Left hindlimb (tissue), 1 donor: ENCODE measurements around the gene GRIK4.

Experiments
- DNase-seq: peaks from one replicate; pipeline ENCODE4 v3.0.0-alpha.2; 2018

GRIK4 gene

GRCh38 chr11:120894202-120894985 is 382.8 kb downstream of the GRIK4 start:
- DNase-seq = no peak

GRCh38 chr11:120896687-120897086 is 385.1 kb downstream of the GRIK4 start:
- DNase-seq = no peak

DNA sequence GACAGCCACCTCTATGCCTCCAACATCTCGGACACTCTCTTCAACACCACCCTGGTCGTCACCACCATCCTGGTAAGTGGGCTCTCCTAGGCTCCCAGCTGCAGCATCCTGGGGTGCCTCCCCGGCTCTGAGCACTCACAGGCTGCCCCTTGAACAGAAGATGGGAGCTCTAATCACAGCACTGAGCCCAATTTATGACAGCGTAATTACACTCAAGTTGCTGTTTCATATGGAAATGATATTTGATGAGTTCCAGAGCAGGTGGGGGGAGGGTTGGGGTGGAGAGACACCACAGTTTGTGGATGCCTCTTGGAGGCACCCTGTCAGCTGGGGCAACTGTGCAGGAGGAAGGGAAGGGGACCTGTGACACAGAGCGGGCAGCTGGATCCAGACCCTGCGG is 387.0 kb downstream of the GRIK4 start:
- no peak for DNase-seq

- no peak for DNase-seq
These were observed 388.2 kb downstream of the GRIK4 start for GRCh38 chr11:120899720-120900119.

- DNase-seq = no peak
These were observed 389.1 kb downstream of the GRIK4 start for GRCh38 chr11:120900643-120901042.

GRCh38 chr11:120903686-120904085 is 392.1 kb downstream of the GRIK4 start:
- no peak for DNase-seq

DNA sequence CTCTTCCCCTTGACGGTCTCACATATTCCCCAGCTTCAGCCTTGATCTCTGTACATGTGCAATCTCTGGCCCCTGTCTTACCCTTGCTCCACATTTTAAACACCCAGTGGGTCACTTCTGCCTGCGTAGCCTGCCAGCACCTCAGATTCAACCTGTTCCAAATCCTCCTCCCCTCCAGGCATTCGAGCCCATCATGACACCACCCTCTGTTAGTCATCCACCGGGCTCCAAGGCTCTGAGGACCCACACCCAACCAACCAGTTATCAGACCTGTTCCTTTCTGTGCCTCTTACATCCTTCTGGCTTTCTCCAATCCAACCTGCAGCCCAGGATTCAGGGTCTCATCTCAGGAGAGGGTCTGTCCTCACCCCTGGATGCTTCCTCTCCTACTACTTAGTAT is 392.6 kb downstream of the GRIK4 start:
- no peak for DNase-seq

GRCh38 chr11:120906766-120907165 is 395.2 kb downstream of the GRIK4 start:
- DNase-seq = no peak

DNA sequence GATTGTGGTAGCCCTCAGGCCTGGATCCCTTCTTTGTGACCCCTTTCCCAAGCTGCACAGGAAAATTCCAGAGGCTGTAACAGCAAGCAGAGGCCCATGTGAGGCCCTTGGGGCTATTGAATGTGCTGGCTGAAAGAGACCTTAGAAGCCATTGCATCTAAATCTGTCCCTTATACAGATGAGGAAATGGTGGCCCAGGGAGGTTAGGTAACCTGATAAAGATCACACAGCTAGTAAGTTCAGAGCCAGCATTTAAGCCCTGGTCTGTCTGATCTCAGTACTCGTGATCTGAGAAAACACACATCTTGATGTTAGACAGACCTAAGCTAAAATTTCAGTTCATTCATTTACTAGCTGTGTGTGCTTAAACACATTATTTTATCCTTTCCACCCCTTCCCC is 396.4 kb downstream of the GRIK4 start:
- no peak for DNase-seq

- DNase-seq = no peak
These were observed 397.1 kb downstream of the GRIK4 start for GRCh38 chr11:120908461-120909181.

GRCh38 chr11:120909676-120910416 is 398.3 kb downstream of the GRIK4 start:
- DNase-seq = no peak

DNA sequence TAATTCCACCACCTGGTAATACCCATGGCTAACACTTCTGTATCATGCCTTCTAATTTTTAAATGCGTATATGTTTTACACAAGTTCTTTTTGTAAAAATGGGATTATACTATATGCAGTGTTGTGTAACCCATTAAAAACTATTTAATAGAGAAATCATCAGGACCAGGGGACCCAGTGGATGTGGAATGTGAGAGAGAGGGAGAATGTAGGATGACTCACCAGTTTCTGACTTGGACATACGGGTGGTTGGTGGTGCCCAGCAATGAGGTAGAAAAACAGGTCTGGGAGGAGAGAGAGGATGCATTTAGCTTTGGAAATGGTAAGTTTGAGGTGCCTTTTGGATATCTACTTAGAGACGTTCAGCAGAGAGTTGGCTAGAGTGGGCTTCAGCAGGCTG is 400.4 kb downstream of the GRIK4 start:
- DNase-seq = no peak

- DNase-seq = no peak
These were observed 401.0 kb downstream of the GRIK4 start for GRCh38 chr11:120912504-120912903.

DNA sequence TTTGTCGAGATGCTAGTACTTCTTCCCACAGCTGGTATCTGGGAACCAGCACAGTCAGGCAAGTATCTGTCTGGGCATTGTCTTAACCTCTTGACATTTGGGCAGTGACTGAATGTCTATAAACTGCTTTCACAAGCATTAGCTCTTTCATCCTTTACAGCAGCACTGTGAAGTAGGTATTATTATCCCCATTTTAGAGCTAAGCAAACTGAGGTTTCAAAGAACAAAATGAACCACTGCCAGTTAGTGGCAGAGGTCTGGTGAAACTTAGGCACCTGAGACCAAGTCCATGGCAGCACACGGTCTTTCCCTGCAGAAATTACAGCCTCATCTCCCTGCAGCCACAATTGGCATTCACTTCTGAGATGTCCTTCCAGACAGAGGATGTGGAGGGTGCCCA is 401.4 kb downstream of the GRIK4 start:
- DNase-seq = no peak

- no peak for DNase-seq
These were observed 402.5 kb downstream of the GRIK4 start for GRCh38 chr11:120914021-120914420.

DNA sequence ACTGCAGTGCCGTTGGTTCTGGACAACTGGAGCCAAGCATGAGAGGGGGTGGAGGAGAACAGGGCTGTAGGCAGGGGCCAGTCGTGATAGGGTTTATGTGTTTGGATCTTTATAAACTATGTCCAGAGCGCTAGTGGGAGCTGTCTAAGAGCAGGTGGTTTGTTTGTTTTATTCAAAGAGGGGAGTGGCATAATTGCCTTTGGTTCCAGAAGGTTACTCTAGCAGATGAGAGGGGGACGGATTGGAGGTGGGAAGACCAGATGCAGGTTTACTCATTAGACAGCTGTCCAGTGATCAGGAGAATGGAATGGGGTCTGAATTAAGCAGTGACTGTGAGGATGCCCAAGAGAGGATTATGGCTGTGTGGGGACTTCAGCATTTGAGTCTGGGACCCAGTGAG is 403.1 kb downstream of the GRIK4 start:
- DNase-seq = no peak

DNA sequence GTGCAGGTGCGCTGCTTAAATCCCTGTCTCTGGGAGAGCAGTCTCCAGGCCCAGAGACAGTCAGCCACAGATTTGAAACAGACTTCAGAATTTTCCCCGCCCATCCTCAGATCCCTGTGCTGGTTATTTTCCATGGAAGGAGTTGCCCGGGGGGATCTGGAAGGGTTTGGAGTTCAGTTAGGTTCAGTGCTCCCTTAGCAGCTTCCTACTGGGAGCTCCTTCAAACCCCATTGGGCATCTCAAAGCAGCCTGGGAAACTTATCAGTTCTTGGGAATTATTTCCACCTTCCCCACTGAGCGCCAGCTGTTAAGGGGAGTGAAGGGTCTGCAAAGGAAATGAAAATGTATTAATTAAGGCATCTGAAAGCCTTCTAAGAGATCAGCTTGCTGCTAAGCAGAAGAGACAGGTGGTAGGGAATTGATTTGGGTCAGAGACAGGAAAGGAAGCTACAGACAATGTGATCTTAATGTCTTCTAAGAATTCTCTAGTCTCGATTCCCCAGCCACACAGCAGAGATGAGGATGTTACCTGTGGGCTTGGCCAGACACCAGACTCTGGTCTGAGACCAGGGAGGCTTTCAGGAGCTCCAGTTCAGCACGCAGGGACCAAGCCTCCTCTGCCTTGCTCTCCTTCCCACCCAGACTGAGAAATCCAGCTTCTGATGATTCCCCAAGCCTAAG is 406.2 kb downstream of the GRIK4 start:
- DNase-seq = no peak

GRCh38 chr11:120918257-120918656 is 406.7 kb downstream of the GRIK4 start:
- no peak for DNase-seq

- no peak for DNase-seq
These were observed 407.5 kb downstream of the GRIK4 start for GRCh38 chr11:120919045-120919444.

GRCh38 chr11:120919566-120919965 is 408.0 kb downstream of the GRIK4 start:
- no peak for DNase-seq

DNA sequence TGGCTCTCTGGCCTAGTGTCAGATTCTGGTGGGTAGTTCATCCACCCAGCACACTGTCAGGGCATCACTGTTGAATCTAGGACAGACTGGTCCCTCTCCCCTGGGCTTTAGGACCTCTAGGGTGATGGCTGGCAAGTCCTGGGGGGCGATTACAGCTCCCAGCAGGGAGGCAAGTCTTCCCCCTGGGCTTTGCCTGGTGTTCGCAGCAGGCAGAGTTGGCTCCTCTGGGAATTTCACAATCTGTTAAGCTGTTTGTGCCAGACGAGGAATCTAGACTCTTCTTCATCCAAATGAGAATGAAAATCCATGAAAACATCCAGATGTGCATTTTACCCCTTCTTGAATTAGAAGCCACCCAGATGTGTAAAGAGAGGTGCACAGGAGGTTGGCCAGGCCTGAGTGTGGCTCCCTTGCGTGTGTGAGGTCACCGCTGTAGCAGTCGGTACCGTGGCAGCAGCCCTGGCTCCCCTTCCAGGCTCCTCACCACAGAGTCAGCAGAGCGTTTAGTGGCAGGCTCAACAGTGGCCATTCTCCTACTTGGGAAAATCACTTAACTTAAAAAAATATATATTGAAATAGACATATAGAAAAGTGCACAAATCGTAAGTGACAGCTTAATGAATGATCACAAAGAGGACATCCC is 412.4 kb downstream of the GRIK4 start:
- DNase-seq = no peak

DNA sequence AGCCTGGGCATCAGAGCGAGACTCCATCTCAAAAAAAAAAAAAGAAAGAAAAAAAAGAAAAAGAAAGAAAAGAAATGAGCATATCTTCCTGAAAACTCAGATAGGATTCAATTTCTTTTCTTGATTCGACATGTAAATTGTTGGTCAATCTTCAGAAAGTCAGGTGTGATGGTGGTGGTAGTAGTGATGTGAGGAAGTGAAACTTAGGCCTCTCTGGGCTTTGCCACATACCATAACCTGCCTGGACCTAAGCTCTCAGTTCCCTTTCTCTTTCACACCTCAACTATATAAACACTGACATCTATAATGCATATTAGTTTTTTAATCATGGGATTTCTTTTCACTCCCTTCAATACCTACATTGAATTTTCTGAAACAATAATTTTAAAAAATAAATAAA is 414.4 kb downstream of the GRIK4 start:
- DNase-seq = no peak

- no peak for DNase-seq
These were observed 417.1 kb downstream of the GRIK4 start for GRCh38 chr11:120928627-120929026.
